GM19328 (cell line): ENCODE results near the gene POLR2A.

ENCODE experiments used
- ATAC-seq: cut with Tn5 transposase; IDR thresholded peaks from one replicate; pipeline ENCODE4 v1.9.1; 2021; ENCODE audit warnings: mild to moderate bottlenecking, moderate library complexity; ENCODE audit not compliant: unreplicated experiment

Gene POLR2A

DNA sequence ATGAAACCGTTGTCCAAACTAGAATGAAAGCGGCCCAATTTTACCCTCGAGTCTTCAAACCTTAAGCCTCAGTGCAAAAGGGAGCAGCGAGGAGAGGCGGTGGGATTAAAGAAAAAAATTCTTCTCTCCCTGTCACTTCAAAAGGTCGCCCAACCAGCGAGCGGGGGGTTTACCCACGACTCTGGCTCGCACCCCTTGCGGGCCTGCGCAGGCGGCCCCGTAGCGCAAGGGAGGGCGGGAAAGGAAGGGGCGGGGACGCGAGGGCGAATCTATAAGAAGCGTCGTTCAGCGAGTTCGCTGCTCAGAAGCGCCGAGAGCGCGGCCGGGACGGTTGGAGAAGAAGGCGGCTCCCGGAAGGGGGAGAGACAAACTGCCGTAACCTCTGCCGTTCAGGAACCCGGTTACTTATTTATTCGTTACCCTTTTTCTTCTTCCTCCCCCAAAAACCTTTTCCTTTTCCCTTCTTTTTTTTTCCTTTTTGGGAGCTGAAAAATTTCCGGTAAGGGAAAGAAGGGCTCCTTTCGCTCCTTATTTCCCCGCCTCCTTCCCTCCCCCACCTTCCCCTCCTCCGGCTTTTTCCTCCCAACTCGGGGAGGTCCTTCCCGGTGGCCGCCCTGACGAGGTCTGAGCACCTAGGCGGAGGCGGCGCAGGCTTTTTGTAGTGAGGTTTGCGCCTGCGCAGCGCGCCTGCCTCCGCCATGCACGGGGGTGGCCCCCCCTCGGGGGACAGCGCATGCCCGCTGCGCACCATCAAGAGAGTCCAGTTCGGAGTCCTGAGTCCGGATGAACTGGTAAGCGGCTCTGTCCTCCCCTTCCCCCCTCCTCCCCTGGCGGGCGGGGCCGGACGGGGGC is at the start of gene POLR2A:
Gene POLR2A, plus strand, starts transcription at position 300 of the 852 bp plus-strand sequence.
- ATAC-seq, result peak; percentile 59

DNA sequence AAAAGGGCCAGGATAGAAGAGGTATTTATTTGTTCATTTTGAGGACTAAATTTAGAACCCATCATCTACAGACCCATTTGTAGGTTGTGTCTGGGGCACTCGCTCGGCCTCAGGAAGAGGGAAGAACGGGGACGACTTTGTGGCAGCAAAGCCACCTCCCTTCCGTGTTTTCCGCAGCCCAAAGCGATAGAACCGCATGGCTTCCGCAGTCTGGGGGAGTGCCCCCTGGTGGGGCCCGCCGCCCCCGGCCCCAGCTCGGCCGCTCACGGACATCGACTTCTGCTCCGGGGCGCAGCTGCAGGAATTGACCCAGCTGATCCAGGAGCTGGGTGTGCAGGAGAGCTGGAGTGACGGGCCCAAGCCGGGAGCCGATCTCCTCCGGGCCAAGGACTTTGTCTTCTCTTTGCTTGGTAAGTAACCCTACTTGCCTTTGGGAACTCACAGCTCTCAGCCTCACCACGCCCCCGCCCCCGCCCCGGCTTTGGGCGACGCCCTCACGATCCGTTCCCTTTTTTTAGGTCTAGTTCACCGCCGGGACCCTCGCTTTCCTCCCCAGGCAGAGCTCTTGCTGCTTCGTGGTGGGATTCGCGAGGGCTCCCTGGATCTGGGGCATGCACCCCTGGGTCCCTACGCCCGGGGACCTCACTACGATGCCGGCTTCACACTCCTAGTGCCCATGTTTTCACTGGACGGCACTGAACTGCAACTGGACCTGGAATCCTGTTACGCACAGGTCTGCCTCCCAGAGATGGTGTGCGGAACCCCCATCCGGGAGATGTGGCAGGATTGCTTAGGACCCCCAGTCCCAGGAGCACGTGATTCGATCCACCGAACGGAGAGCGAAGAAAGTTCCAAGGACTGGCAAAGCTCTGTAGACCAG is 48.2 kb upstream of the POLR2A start:
- peak; percentile 21 for ATAC-seq

DNA sequence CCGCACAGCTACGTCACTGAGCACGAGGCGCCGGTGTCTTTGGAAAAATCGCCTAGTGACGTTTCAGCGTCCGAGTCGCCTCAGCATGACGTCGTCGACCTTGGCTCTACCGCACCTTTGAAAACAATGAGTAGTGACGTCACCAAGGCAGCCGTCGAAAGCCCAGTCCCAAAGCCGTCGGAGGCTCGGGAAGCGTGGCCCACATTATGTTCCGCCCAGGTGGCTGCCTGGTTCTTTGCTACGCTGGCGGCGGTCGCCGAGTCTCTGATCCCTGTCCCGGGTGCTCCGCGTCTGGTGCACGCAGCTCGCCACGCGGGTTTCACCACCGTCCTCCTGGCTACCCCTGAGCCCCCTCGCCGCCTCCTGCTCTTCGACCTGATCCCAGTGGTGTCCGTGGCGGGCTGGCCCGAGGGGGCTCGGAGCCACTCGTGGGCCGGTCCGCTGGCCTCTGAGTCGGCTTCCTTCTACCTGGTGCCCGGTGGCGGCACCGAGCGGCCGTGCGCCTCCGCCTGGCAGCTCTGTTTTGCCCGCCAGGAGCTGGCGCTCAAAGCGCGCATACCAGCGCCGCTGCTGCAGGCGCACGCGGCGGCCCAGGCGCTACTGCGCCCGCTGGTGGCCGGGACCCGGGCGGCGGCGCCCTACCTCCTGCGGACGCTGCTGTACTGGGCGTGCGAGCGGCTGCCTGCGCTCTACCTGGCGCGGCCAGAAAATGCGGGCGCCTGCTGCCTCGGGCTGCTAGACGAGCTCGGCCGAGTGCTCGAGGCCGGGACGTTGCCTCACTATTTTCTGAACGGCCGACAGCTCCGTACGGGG is 47.4 kb upstream of the POLR2A start:
- ATAC-seq, result no peak

DNA sequence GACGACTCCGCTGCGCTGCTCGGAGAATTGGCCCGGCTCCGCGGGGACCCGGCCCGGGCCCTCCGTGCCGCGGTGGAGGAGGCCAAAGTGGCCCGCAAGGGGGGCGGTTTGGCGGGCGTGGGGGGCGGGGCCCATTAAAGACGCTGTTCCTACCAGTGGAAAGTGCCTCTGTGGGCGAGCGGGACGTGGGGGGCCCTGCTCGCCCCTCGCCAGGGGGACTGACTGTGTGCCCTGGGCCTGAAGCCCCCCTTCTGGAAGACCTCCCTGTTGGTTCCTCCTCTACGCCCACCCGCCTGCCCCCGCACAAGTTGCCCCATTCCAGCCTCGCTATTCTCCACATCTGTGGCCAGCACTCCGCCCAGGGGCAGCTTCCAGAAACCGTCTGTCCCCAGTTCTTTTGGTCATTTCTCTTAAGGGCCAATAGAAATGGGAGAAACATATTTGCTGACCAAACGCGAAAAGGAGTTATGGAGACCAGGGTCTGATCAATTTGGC is 46.8 kb upstream of the POLR2A start:
- ATAC-seq, result no peak

DNA sequence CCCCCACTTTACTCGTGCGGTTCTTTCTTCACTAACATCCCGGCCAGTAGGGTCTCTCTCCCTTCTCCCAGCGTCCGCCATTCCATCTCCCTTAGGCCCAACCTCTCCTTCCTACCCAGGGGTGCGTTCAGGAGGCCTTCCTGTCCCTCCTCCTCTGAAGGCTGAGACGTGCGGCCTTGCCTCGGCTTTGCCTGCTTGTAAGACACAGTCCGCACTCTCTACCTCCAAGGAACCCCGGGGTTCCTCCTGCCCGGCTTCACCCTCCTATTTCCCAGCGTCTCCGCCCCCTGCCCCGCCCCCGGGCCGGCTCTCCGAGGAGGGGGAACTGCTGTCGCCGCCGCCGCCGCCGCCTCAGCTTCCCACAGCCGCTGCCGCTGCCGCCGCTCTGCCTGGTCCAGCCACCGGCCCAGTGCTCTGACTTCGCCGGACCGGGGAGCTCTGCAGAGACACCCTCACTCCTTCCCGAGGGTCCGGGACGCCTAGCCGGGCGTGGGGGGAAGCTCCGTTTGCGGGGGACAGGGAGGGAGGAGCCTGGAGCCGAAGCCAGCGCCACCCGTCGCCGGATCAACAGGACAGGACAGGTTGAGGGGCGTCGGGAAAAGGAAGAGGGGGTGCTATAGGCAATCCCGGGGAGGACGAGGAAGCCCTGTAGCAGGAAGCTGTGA is 46.1 kb upstream of the POLR2A start:
- ATAC-seq, result no peak

DNA sequence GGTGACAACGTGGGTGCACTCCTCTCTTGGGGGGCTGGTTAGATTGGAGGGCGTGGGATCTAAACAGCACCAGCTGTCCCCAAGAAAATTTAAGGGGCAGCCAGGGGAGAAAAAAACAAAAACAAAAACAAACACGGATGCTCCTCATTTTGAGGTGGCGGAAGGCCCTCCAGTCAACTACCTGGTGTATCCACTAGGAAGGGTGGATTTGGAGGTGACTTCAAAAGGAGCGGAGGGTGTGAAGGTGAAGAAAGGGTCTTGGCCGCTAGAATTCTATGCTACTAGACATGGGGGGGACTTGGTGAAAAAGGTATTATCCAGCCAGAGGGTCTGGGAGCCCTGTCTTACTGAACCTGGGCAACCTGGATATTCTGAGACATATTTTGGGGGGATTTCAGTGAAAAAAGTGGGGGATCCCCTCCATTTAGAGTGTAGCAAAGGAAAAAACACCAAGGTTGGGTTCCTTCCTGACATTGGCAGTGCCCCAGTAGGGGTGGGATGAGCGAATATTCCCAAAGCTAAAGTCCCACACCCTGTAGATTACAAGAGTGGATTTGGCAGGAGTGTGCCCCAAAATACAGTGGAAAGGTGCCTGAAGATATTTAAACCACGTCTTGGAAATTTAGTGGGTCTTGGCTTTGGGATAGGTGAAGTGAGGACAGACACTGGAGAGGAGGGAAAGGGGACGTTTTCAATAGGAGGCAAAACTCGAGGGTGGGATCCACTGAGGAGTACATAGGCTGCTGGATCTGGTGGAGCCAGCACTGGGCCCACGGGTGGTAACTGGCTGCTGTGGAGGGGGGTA is 45.3 kb upstream of the POLR2A start:
- ATAC-seq, result no peak

DNA sequence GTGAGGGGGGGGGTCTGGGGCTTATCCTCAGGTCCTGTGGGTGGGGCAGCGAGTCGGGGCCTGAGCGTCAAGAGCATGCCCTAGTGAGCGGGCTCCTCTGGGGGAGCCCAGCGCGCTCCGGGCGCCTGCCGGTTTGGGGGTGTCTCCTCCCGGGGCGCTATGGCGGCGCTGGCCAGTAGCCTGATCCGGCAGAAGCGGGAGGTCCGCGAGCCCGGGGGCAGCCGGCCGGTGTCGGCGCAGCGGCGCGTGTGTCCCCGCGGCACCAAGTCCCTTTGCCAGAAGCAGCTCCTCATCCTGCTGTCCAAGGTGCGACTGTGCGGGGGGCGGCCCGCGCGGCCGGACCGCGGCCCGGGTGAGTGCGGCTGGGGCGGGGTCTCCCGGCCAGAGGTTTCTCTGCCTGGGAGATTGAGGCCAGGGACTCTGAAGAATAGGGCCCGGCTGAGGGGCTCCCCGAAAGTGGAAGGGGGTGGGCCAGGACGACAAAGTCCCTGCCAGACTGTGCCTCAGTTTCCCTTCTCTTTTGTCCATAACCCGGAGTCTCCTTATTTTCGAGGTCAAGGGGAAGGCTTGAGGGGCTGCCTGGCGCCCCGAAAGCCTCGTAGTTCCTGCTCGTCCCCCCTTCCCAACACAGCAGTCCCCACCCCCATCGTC is 44.6 kb upstream of the POLR2A start, which contains the start of gene FGF11:
Gene FGF11, plus strand, starts transcription at position 51 of the 651 bp plus-strand sequence. Its CDS starts 109 bp downstream, at position 160.
- ATAC-seq, result no peak

DNA sequence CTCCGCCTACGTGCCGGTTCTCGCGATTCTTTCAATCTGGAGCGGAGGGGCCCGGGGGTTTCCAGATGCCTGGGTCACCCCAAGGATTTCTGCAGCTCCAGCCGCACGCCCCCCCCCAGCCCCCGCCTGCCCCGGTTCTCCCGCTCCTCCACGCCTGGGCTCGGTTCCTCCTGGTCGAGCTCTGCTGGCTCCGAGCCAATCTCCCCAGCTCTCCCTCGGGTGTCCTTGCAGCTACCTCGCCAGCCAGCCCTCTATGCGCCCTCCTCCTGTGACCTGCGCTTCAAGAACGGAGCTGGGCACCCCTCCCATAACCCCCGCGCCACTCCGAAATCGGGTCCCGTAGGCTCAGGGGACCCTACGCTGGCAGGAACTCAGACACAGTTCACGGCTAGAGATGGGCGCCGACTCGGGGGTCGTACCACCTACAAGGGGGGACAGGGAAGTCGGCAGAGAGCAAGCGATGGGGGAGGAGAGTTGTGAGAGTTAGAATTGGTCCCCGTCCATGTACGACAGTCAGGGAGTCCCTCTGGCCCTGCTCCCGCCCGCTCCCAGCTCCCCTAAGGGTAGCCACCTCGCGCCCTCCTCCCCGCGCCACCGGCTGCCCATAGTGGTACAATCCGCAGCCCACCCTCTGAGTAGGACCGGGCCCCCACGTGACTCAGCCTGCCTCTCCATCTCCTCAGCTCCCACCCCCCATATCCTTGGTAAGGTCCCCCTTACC is 43.9 kb upstream of the POLR2A start:
- no peak for ATAC-seq

DNA sequence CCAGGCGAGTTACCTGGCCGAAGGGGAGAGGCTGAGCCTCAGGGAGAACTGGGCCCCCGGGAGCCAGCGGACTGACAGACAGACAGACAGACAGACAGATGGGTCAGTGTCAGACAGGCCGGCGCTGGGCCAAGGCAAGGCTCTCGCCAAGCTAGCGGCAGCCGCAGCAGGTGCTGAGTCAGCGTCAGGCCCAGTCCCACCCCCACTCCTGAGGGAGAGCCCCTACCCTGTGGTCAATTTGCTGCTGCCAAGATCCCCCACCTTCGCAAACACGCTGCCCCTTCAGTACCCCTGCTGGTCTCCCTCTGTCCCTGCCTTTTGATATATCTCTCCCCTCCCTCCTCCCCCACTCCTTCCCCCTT is 43.4 kb upstream of the POLR2A start:
- ATAC-seq, result no peak

DNA sequence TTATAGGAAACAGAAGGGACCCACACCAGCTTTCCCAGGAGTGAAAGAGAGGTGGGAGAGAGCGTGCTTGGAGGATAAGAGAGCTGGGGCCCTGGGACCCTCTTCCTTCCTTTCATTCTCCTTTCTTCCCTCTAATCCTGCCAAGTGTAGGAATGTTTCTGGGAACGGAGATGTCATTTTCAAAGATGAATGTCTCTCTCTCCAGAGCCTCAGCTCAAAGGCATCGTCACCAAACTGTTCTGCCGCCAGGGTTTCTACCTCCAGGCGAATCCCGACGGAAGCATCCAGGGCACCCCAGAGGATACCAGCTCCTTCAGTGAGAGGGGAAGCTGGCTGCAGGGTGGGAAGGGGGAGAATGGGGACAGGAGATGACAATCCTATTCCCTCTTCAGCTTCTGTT is 42.9 kb upstream of the POLR2A start:
- no peak for ATAC-seq

DNA sequence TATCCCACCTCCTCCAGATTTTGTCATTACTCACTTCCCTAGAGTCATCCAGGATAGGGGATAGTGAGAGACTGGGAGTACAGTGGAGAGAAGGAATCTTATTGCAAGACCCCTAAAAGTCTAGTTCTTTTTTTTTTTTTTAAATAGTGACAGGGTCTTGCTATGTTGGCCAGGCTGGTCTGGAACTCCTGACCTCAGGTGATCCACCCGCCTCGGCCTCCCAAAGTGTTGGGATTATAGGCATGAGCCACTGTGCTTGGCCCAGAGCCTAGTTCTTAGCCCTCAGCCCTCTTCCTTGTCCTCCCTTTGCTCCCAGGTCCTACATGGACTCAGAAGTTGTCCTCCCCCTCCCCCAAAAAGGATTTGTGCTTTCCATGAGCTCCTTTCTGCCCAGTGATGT is 42.0 kb upstream of the POLR2A start:
- no peak for ATAC-seq

DNA sequence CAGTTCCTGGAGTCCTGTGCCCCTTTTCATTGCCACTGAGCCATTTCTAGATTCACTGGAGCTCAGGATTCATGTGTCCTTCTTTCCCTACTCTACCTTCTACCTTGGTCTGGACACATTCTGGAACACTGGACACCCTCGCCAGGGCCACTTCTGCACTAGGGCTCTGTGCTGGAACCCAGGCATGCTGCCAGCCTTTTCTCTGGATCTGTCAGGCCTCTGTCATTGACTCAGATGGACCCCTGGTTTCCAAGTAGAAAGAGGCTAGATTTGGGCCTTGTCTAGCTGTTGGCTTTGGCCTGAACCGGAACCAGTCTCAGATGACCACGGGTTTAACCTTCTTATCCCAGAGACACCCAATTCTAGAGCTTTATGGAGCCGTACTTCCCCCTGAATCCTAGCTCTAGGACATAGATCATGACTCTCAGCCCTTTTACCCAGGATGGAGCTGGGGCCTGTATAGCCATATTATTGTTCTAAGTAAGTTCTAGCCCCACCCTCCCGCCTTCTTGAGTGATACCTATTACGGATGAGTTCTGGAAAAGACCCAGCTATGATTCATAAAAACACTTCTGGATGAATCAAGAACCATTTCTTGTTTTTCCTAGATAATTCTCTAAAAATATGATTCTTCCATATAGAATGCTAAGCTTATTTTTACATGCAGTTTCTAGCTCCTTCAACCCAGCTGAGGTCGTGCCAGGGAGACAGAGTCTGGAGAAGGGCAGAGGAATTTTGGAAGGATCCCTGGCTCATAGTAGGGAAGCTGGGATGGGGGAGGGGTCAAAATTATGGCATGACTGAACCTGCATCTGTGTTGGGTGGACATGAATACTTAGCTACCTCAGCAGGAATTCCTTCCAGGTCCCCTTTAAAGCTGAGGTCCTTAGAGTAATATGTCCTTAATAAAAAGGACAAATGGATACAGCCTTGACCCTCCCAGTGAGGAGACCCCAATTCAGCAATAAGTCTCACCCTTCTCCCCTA is 40.4 kb upstream of the POLR2A start:
- no peak for ATAC-seq

DNA sequence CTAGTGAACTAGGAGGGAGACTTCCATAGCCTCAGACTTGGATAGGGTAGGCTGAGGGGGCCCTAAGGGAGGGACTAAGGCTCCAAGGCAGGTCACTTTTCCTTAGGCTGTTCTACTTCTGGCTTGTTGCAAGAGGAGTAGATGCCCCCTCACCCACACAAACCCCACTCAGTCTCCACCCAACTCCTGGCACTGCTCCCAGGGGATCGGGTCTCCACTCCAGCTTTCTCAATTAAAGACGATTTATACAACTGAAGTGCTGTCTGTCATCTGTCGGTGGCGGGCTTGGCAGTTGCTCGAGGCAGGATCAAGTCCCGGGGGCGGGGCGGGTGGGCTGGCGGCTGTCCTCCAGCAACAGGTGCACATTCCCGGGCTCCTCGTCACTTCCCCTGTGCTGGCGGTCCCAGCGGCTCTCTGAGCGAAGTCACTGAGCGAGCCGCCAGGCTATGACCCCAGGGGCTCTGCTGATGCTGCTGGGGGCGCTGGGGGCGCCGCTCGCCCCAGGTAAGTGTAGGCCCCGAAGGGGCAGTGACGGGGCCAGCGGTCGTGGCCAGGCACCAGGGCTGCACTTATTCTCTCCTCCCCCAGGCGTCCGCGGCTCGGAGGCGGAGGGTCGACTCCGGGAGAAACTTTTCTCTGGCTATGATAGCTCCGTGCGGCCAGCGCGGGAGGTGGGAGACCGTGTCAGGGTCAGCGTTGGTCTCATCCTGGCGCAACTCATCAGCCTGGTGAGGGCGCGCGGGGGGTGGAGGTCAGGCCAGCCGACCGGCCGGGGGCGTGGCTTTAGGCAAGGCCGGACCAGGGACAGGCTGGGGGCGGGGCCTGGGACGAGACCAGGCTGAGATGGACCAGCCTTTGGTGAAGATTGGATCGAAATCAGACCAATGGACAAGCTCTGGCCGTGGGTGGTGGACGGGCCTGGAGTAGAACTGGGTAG is 39.2 kb upstream of the POLR2A start, which contains the start of gene CHRNB1:
Gene CHRNB1, plus strand, starts transcription at position 380 of the 937 bp plus-strand sequence. Its CDS starts 67 bp downstream, at position 447.
- ATAC-seq, result no peak

DNA sequence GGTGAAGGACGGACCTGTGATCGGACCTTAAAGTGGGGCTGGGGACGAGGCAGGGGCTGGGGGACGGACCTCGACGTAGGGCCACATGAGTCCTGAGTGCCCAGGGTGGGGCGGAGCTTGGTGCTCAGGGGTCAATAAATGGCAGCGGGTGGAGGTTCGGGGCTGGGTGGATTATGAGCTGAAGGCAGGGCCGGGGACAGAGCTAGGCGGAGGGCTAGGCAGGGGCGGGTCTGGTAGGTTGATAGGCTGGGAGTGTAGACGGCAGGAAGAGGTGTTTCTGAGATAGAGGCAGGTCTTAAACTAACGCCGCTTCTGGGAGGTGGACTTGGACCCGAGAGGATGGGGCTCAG is 38.6 kb upstream of the POLR2A start:
- no peak for ATAC-seq

DNA sequence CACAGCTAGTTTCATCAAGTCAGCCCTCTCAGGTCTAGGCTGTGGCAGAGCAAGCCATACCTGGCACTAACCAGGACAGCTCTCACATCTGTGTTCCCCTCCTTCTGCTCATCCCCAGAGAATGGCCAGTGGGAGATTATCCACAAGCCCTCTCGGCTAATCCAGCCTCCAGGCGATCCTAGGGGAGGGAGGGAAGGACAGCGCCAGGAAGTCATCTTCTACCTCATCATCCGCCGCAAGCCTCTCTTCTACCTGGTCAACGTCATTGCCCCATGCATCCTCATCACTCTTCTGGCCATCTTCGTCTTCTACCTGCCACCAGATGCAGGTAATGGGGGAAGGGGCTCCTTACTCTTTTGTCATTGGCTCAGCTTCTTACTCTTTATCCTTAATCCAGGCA is 35.7 kb upstream of the POLR2A start:
- no peak for ATAC-seq

DNA sequence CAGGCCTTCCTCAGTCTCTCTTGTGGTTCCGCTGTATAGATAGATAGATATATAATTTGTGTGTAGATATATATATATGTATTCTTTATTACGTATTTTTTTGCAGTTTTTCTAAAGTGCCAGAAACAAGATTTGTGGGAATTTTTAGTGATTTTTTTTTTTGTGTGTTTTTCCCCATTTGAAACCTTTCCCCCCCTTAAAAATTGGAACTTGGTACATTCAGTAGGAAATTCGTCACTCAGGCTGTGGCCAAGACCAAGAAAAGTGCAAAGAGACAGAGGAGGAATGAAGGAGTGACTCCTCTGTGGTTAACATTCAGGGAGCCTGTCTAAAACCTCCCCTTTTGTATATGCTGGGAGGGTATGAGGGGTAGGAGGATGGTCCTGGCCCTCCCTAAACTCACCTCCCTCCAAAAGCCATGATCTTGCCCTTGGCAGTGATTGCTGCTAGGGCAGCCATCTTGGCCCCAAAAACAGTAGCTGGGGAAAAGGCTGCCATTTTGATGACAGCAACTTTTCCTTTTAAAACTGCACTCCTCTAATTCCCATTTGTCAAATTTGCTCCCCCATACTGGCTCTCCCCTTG is 24.1 kb upstream of the POLR2A start:
- ATAC-seq, result no peak
